GM18511 (cell line): ENCODE data around the gene TINCR.

Source experiments
- ATAC-seq: cut with Tn5 transposase; IDR thresholded peaks from one replicate; pipeline ENCODE4 v1.9.1; 2021; ENCODE audit warnings: mild to moderate bottlenecking, moderate library complexity; ENCODE audit not compliant: unreplicated experiment

TINCR gene

GRCh38 chr19:5520501-5520900, 47.3 kb downstream of the TINCR start:
- ATAC-seq, result no peak

GRCh38 chr19:5519076-5519475, 48.7 kb downstream of the TINCR start:
- no peak for ATAC-seq

GRCh38 chr19:5515737-5516136, 52.0 kb downstream of the TINCR start:
- ATAC-seq, result no peak

GRCh38 chr19:5514001-5514400, 53.8 kb downstream of the TINCR start:
- no peak for ATAC-seq

GRCh38 chr19:5512715-5513114, 55.0 kb downstream of the TINCR start:
- ATAC-seq, result no peak
